GM18951 (cell line): ENCODE results near the gene ERBIN.

ENCODE experiments used
- POLR2A ChIP-seq: IDR thresholded peaks from 4 replicates; pipeline ENCODE4 v1.6.1; 2011; ENCODE audit warnings: mild to moderate bottlenecking; ENCODE audit not compliant: insufficient read length, insufficient read depth; ENCODE audit errors: extremely low read depth
- in situ Hi-C: fragments of 300-500 bp; cut with MboI; formaldehyde crosslinking; loops from one replicate; pipeline ENCODE4 v1.12.0; 2022; ENCODE audit warnings: low sequenced_read_pairs, mixed read lengths, inconsistent platforms; ENCODE audit not compliant: unreplicated experiment

The ERBIN gene

DNA sequence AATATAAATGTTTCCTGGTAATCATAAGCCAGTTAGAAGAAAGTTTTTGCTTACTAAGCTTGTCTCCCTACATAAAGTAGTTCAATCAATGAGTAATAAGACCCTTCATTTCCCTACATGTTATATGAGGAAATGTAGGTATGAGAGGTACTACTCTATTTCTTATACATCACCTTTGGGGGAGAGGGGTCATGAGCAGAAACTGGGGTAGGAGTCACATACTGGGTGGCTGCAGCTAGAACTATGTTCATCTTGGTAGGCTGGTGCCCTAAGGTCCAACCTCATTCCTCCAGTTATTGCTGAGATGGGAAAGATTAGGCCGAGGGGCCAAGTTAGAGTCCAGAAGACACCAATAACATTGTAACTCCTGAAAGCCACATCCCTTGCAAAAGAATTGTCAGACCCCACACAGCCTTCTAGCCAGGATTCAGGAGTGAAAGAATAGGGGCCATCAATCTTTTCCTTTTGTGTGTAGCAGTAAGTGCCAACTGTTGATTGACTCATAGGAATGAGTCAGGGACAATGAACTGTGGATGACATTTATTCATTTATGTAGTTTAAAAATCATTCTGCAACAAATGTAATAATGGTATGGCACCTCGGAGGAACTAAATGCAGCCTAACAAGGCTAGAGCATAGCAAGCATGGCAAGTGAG lies 196.1 kb downstream of the ERBIN start:
- no peak for TF ChIP-seq POLR2A
- in situ Hi-C loops, result no loop called here

DNA sequence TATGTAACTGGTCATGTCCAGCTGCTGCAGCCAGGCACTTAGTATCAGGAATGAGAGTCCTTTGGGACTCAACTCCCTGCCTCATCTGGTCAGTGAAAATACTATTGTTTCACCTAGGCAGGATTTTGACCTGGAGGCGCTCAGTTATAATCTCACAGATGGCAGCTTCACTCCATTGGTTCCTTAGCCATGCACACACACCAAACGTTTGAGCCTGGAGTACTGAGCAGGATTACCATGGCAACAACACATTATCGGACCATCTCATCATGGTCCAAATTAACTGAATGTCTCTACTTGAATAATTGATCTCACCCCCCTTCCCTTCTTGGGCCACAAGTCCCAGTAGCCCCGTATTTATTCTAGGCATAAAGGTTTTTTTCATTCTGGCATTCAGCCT lies 202.8 kb downstream of the ERBIN start:
- no peak for TF ChIP-seq POLR2A
- in situ Hi-C loops, result no loop called here

DNA sequence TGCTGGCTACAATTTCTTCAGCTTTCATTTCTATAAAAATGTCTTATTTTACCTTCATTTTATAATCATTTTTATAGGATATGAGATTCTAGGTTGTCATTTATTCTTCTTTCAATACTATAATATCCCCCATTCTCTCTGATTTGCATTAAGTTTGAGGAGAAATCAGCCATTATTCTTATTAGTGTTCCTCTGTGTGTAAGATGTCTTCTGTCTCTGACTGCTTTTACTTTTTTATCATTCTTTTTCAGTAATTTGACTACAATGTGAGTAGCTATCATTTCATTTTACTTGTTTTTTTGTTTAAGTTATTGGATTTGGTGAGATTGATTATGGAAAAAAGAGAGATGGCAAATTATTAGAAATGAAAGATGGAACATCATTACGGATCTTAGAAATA lies 204.1 kb downstream of the ERBIN start:
- in situ Hi-C loops, result no loop called here
- TF ChIP-seq POLR2A, result no peak
